BLaER1 treated with 17β-estradiol and CSF1 and Interleukin-3, amounts not matched to agents 10 nM and 100 nM (cell line): ENCODE measurements around the gene SSX3.

Source experiments
- H3K27ac ChIP-seq, 11 experiments: shearing (Covaris generic); formaldehyde crosslinking; 2 replicates each; pipeline ENCODE4 v1.8.1; 2022
- H3K27me3 ChIP-seq, 11 experiments: shearing (Covaris generic); formaldehyde crosslinking; 2 replicates each; pipeline ENCODE4 v1.8.1; 2022
- H3K36me3 ChIP-seq, 11 experiments: shearing (Covaris generic); formaldehyde crosslinking; 2 replicates each; pipeline ENCODE4 v1.8.1; 2022
- H3K4me1 ChIP-seq, 10 experiments: shearing (Covaris generic); formaldehyde crosslinking; 2 replicates each; pipeline ENCODE4 v1.8.1; 2022
- H3K4me2 ChIP-seq, 11 experiments: shearing (Covaris generic); formaldehyde crosslinking; 2 replicates each; pipeline ENCODE4 v1.8.1; 2022
- H3K4me3 ChIP-seq, 10 experiments: shearing (Covaris generic); formaldehyde crosslinking; 2 replicates each; pipeline ENCODE4 v1.8.1; 2022
- H3K9ac ChIP-seq, 11 experiments: shearing (Covaris generic); formaldehyde crosslinking; 2 replicates each; pipeline ENCODE4 v1.8.1; 2022
- H3K9me3 ChIP-seq, 11 experiments: shearing (Covaris generic); formaldehyde crosslinking; replicated peaks in 1 of 11; 2 replicates each; pipeline ENCODE4 v1.8.1; 2022
- H4K20me1 ChIP-seq, 11 experiments: shearing (Covaris generic); formaldehyde crosslinking; 2 replicates each; pipeline ENCODE4 v1.8.1; 2022
- Cebpa-rat ChIP-seq, 11 experiments: shearing (Covaris generic); IDR thresholded peaks; 2 replicates each; pipeline ENCODE4 v1.8.1; 2022

SSX3 gene

GRCh38 chrX:48306175-48306574 is 50.3 kb downstream of the SSX3 start:
- Histone ChIP-seq H3K9ac (no peak overlapping the region), H3K4me2 (no peak overlapping the region), H3K4me1 (peaks cover 0 to 3% (median 0%) of the 10 kb centered on the region in 10 experiments; a peak in 1 of 20 replicates), H3K4me3 (no peak overlapping the region), H3K9me3 (peaks cover 0 to 17% (median 7%) of the 10 kb centered on the region in 11 experiments; a peak in 7 of 22 replicates), H3K27me3 (peaks cover 23 to 77% (median 68%) of the 10 kb centered on the region in 11 experiments), H3K36me3 (no peaks in the 10 kb centered on the region), H4K20me1 (no peaks in the 10 kb centered on the region), H3K27ac (no peak overlapping the region)
- TF ChIP-seq Cebpa-rat (IDR thresholded peaks at IDR 0.05), result peak in 1 of 11 experiments; percentile 38; a peak in 1 of 22 replicates
